Muscle layer of colon (tissue), 2 donors: ENCODE measurements around the gene TMEM250.
"Not testable (repeated sequence)": the region's sequence is repeated elsewhere in the genome, so short reads cannot be mapped to it uniquely, and the experiment has no call there.

Experiments
- H3K27ac ChIP-seq: one replicate; pipeline ENCODE4 v1.7.0; 2013; ENCODE audit warnings: low read depth, mild to moderate bottlenecking, low read length, moderate library complexity
- H3K27me3 ChIP-seq, 2 donors: one replicate each; pipeline ENCODE4 v1.7.0; 2013; ENCODE audit warnings: low read length in 2 of 2, mild to moderate bottlenecking in 2 of 2; ENCODE audit not compliant: insufficient read depth in 2 of 2, control insufficient read depth in 1 of 2
- H3K36me3 ChIP-seq: one replicate; pipeline ENCODE4 v1.7.0; 2013; ENCODE audit warnings: mild to moderate bottlenecking, low read length; ENCODE audit not compliant: insufficient read depth
- H3K4me1 ChIP-seq: one replicate; pipeline ENCODE4 v1.7.0; 2013; ENCODE audit warnings: mild to moderate bottlenecking, low read length; ENCODE audit not compliant: insufficient read depth
- H3K4me3 ChIP-seq, 2 donors: one replicate each; pipeline ENCODE4 v1.7.0; 2013; ENCODE audit warnings: low read length in 2 of 2, low read depth in 1 of 2, mild to moderate bottlenecking in 1 of 2, moderate library complexity in 1 of 2
- H3K9ac ChIP-seq: one replicate; pipeline ENCODE4 v1.7.0; 2013; ENCODE audit warnings: low read length
- H3K9me3 ChIP-seq: one replicate; pipeline ENCODE4 v1.7.0; 2013; ENCODE audit warnings: mild to moderate bottlenecking, low read length
- donor health status: abdominal sarcoma.
- donor health status: Adenocarcinoma of cecum.

Gene TMEM250

DNA sequence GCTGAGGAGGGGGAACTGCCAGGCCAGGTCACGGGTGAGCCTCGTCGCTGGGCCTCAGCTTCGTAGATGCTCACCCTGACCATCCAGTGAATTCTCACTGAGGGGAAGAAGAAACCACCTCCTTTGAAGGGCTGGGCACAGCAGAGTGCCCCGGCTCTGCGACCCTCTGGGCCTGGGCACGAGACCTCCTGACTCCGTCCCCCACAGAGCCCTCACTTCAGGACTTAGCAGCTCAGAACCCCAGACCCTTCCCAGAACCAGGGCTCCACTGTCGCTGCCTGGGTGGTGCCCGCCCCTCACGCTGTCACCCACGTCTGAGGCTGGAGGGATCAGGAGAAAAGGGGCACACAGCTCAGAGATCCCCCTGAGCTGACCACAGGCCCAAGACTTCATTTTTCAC, 34.3 kb upstream of the TMEM250 start:
- Histone ChIP-seq H3K9ac (no peak overlapping the region), H3K9me3 (no peaks in the 10 kb centered on the region), H3K36me3 (no peaks in the 10 kb centered on the region), H3K4me1 (no peaks in the 10 kb centered on the region), H3K4me3 (no peak overlapping the region), H3K27ac (no peak overlapping the region), H3K27me3 (peaks cover 7 to 42% of the 10 kb centered on the region in 2 donors)

DNA sequence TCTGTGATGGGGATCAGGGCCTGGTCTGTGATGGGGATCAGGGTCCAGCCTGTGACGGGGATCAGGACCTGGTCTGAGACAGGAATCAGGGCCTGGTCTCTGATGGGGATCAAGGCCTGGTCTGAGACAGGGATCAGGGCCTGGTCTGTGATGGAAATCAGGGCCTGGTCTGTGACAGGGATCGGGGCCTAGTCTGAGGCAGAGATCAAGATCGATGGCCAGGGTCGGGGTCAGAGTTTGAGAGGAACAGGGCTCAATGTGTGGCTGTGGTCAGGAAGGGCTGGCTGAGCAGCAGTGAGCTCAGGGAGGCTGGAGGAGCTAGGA, 33.8 kb upstream of the TMEM250 start:
- Histone ChIP-seq H3K9ac (no peak overlapping the region), H3K27me3 (peaks cover 7 to 44% of the 10 kb centered on the region in 2 donors), H3K4me3 (no peak overlapping the region), H3K9me3 (no peaks in the 10 kb centered on the region), H3K27ac (no peak overlapping the region), H3K36me3 (no peaks in the 10 kb centered on the region), H3K4me1 (no peaks in the 10 kb centered on the region)

DNA sequence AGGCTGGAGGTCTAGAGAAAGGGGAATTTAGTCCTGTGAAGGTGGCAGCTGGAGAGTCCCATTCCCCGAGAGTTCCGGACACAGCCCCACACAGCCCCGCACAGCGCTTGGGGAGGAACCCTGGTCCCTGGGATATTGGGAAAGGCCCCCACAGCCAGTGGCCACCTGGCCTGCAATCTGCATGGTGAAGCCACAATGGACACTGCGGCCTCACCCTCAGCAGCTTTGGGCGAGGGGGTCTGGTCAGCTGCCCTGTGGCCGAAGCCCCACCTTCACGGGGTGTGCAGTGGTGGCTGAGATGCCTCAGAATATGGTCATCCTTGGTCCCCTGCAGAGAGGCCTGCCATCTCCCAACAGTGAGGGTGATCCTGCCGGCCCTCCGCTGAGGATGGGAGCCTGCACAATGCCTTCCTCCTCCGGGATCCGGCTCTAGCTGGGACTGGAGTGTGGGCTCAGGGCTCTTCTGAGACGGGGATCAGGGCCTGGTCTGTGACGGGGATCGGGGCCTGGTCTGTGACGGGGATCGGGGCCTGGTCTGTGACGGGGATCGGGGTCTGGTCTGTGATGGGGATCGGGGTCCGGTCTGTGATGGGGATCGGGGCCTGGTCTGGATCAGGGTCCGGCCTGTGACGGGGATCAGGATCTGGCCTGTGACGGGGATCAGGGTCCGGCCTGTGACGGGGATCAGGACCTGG, 33.3 kb upstream of the TMEM250 start:
- Histone ChIP-seq H3K27ac (no peak overlapping the region), H3K4me3 (no peak overlapping the region), H3K27me3 (peaks cover 7 to 44% of the 10 kb centered on the region in 2 donors), H3K36me3 (no peaks in the 10 kb centered on the region), H3K4me1 (no peaks in the 10 kb centered on the region), H3K9ac (no peak overlapping the region), H3K9me3 (no peaks in the 10 kb centered on the region)

DNA sequence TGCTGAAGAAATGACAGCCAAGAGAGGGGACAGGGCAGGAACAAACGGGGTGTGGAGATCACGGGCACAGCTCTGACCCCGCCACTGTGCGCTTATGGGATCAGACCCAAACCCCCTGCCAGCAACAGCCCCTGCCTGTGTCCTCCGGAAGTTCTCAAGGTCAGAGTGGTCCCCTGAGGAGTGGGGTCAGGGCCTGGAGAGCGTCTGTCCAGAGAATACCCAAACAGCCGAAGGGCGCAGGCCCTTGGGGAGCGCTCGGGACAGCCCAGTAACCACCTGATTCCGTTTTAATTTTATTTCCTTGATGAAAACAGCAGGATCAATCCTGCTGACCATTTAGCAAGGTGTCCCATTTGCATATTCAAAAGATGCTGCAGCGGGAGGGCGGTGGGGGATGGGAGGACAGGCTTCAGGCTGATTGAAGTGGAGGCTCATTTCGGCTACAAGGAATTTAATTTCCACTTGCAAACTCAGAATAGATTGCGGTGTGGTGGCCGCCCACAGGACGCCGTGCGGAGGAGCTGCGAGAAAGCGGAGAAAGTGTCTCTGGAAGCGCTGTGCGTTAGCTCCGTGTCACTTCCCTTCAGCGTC, 32.6 kb upstream of the TMEM250 start:
- no peak overlapping the region for H3K9ac ChIP-seq
- H3K36me3 ChIP-seq, result no peaks in the 10 kb centered on the region
- no peak overlapping the region for H3K27ac ChIP-seq
- H3K4me1 ChIP-seq, result no peaks in the 10 kb centered on the region
- H3K9me3 ChIP-seq, result no peaks in the 10 kb centered on the region
- no peak overlapping the region for H3K4me3 ChIP-seq
- H3K27me3 ChIP-seq, result peaks cover 7 to 38% of the 10 kb centered on the region in 2 donors

DNA sequence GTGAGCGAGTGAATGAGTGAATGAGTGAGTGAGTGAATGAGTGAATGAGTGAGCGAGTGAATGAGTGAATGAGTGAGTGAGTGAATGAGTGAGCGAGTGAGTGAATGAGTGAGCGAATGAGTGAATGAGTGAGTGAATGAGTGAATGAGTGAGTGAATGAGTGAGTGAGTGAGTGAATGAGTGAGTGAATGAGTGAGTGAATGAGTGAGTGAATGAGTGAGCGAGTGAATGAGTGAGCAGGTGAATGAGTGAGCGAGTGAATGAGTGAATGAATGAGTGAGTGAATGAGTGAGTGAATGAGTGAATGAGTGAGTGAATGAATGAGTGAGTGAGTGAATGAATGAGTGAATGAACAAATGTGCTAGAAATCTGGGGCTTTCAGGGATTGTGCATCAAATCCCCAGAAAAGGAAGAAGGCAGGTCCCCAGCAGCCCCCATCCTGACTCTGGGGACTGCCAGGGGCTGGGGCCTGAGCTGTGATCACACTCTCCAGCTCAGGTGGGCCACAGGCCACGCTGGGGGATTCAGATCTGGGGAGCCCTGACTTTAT, 32.1 kb upstream of the TMEM250 start:
- H3K4me1 ChIP-seq, H3K27ac ChIP-seq, H3K9ac ChIP-seq, H3K4me3 ChIP-seq, H3K9me3 ChIP-seq, H3K36me3 ChIP-seq: not testable (repeated sequence)
- peaks cover 7 to 35% of the 10 kb centered on the region in 2 donors for H3K27me3 ChIP-seq

DNA sequence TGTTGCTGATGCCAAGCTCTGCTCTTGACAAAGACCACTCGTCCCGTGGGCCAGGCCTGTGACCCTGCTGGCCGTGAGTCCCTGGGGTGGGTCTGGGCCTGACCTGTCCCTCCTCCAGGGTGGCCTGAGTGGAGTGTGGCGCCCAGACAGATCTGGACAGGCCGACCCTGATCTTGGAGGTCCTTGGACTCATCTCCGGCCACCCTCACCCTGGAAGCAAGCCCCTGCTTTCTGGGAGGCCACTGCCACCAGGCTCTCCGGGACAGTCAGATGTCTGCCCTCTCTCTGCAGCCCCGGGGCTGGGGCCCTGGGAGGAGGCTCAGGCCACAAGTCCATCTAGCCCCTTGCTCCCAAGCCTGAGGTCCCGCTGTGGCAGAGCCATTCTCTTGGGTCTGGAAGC, 31.2 kb upstream of the TMEM250 start:
- Histone ChIP-seq H3K4me3 (no peak overlapping the region), H3K4me1 (no peaks in the 10 kb centered on the region), H3K36me3 (no peaks in the 10 kb centered on the region), H3K9me3 (no peaks in the 10 kb centered on the region), H3K27me3 (peaks cover 2 to 36% of the 10 kb centered on the region in 2 donors), H3K9ac (no peak overlapping the region), H3K27ac (no peak overlapping the region)

DNA sequence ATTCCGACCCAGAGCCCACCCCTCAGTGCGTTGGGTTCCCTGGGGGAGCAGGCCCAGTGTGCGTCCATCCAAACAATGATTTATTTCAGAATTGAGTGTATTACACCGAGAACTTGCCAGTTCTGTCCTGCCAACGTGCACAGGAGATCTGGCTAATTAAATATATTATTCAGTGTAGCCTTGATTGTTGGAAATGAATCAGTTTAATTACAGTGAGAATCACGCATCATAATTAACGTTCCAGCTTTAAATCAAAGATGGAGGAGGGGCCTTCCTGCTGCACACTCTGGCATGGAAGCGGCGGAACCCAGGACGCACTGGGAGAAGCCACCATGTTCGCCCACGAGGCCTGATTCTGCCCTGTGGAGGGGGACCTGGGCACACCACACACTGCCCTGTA, 30.7 kb upstream of the TMEM250 start:
- H3K36me3 ChIP-seq, result no peaks in the 10 kb centered on the region
- H3K9ac ChIP-seq, result no peak overlapping the region
- peaks cover 6 to 39% of the 10 kb centered on the region in 2 donors for H3K27me3 ChIP-seq
- no peak overlapping the region for H3K4me3 ChIP-seq
- H3K4me1 ChIP-seq, result no peaks in the 10 kb centered on the region
- no peaks in the 10 kb centered on the region for H3K9me3 ChIP-seq
- no peak overlapping the region for H3K27ac ChIP-seq

DNA sequence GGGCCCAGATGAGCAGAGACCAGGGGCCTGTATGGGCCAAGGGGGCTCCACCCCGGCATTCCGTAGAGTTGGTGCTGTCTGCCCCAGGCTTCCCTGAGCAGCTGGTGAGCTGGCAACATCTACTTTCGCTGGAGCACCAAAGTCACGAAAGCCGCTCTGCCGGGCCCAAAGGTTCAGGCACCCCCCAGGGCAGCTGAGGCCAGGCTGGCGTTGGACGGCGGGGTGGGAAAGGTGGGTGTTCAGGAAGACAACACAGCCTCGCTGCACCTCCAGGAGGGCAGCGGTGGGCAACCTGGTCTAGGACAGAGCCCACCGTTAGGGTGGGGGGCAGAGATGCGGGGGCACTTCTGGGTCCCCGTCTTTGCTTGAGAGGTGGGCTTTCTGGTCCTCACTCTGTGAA, 30.1 kb upstream of the TMEM250 start:
- no peak overlapping the region for H3K27ac ChIP-seq
- peaks cover 11 to 45% of the 10 kb centered on the region in 2 donors for H3K27me3 ChIP-seq
- H3K4me3 ChIP-seq, result no peak overlapping the region
- H3K9me3 ChIP-seq, result no peaks in the 10 kb centered on the region
- H3K9ac ChIP-seq, result no peak overlapping the region
- no peaks in the 10 kb centered on the region for H3K4me1 ChIP-seq
- no peaks in the 10 kb centered on the region for H3K36me3 ChIP-seq

DNA sequence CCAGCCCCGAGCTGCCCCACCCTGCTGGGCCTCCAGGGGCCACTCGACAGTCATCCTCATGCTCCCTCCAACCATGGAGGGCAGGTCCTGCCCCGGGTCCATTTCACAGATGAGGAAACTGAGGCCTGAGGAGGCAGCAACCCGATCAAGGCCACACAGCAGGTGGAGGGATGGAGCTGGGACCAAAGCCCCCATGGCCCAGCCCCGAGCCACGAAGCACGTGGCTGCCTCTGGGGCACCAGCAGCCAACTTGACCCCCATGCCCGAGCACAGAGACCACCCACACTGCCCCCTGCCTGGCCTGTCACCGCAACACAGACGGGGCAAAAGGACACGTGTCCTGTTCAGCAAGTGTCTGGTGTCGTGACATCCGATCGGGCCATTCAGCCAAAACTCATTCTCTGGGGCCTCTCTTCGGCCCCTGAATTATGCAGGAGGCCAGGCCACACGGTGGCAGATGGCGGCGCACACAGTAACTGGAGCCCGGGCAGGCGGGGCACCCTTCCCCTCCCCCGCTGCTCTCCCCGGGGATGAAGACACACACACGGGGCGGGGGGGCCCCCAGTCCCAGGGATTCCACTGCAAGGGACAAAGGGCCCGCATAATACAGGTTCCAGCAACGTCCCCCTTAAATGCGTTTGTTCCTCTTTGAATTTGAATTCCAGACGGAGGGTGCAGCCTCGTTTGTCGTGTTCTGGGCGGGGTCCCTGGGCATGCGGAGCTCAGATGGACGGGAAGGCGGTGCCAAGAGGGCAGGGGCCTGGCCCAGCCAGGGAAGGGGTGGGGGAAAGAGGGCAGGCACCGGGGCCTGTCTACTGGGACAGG, 29.4 kb upstream of the TMEM250 start:
- Histone ChIP-seq H3K4me3 (no peak overlapping the region), H3K9me3 (no peaks in the 10 kb centered on the region), H3K4me1 (no peaks in the 10 kb centered on the region), H3K27me3 (peaks cover 11 to 51% of the 10 kb centered on the region in 2 donors), H3K36me3 (no peaks in the 10 kb centered on the region), H3K9ac (no peak overlapping the region), H3K27ac (no peak overlapping the region)

DNA sequence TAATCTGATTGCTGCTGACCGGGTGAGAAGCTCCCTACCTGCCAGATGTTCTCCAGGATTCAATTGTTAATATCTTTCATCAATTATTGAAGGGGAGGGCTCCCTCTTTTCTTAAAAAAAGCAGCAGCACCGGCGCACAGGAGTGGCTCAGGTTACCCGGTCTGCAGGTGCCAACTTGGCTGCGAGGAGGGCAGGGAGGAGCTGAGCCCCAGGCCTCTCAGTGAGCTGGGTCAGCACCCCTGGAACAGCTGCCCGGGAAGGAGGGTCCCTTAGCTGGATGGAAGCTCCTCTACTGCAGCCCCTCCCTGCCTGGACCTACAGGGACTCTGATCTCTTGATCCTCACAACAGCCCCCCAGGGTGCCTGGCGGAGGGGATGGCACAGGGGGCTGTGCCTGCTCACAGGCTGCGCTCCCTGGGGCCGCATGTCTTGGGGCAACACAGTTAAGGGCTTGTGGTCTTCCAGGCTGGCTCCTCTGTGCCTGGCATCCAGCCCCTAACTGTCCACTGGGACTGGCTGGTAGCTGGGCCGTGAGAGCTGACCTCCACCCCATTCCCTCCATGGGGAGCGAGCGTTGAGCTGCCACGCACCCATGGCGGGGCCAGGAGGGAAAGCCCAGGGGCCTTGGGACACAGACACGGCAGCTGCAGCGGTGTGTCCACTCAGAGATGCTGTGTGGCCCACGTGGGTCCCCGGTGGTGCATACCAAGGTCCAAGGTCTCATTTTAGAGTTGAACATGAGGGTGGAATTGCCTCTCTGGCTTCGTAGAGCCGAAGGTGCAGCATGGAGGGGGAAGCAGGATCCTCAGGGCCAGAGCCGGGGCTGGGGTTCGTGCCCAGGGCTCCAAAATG, 28.6 kb upstream of the TMEM250 start:
- no peak overlapping the region for H3K4me3 ChIP-seq
- H3K36me3 ChIP-seq, result no peaks in the 10 kb centered on the region
- peaks cover 11 to 55% of the 10 kb centered on the region in 2 donors for H3K27me3 ChIP-seq
- no peaks in the 10 kb centered on the region for H3K9me3 ChIP-seq
- H3K4me1 ChIP-seq, result no peaks in the 10 kb centered on the region
- H3K9ac ChIP-seq, result no peak overlapping the region
- no peak overlapping the region for H3K27ac ChIP-seq
